ENCODE data around the gene ATP10A.

- TF ChIP-seq CSRNP3 (CRISPR knock-in tag; IDR thresholded peaks at IDR 0.05) (no peak), PATZ1 (CRISPR knock-in tag; IDR thresholded peaks at IDR 0.05; ENCODE audit: borderline replicate concordance) (no peak), ISL1 (CRISPR knock-in tag; IDR thresholded peaks at IDR 0.05) (no peak)
Observed at GRCh38 chr15:25883463-25884259, 20.5 kb upstream of the ATP10A start.
